IPS-15b (cell line): ENCODE results near the gene C11orf42.
"Not testable (repeated sequence)": the region's sequence is repeated elsewhere in the genome, so short reads cannot be mapped to it uniquely, and the experiment has no call there.

Experiments
- H3K27me3 ChIP-seq: one replicate; pipeline ENCODE4 v1.6.1; 2013; ENCODE audit warnings: low read length; ENCODE audit not compliant: control insufficient read depth, insufficient read depth
- H3K36me3 ChIP-seq: one replicate; pipeline ENCODE4 v1.6.1; 2013; ENCODE audit warnings: low read length; ENCODE audit not compliant: control insufficient read depth, insufficient read depth
- H3K4me1 ChIP-seq: one replicate; pipeline ENCODE4 v1.6.1; 2013; ENCODE audit warnings: mild to moderate bottlenecking, low read length; ENCODE audit not compliant: control insufficient read depth, insufficient read depth
- H3K4me3 ChIP-seq: one replicate; pipeline ENCODE4 v1.5.1; 2013; ENCODE audit warnings: low read depth, low read length
- H3K9ac ChIP-seq: one replicate; pipeline ENCODE4 v1.6.1; 2013; ENCODE audit warnings: low read depth, mild to moderate bottlenecking, low read length
- H3K9me3 ChIP-seq: one replicate; pipeline ENCODE4 v1.6.1; 2013; ENCODE audit warnings: mild to moderate bottlenecking, low read length; ENCODE audit not compliant: control insufficient read depth, insufficient read depth

C11orf42 gene

GRCh38 chr11:6241316-6241715 lies 36.0 kb downstream of the C11orf42 start:
- Histone ChIP-seq H3K4me1 (peaks cover 3% of the 10 kb centered on the region), H3K36me3 (no peaks in the 10 kb centered on the region), H3K9ac (no peak overlapping the region), H3K27me3 (peaks cover 3% of the 10 kb centered on the region), H3K4me3 (no peak overlapping the region), H3K9me3 (no peaks in the 10 kb centered on the region)

- Histone ChIP-seq H3K4me3 (no peak overlapping the region), H3K27me3 (no peaks in the 10 kb centered on the region), H3K9me3 (no peaks in the 10 kb centered on the region), H3K36me3 (no peaks in the 10 kb centered on the region), H3K9ac (no peak overlapping the region), H3K4me1 (peaks cover 3% of the 10 kb centered on the region)
Observed at GRCh38 chr11:6245536-6245935, 40.2 kb downstream of the C11orf42 start.

DNA sequence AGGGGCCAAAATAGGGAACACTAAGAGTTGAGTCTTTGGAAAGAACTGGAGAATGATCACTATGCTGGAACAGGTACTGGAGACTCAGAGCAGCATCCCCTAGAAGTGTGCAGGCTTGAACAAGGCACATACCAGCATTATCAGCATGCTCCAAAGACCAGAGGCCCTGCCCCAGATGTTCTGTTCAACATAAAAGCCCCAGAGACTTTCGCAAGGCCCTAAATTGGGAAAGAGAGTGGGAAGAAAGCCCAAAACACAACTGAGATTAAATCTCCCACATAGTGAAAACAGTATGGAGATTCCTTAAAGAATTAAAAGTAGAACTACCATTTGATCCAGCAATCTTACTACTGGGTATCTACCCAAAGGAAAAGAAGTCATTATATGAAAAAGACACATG lies 42.9 kb downstream of the C11orf42 start:
- Histone ChIP-seq H3K4me1 (peaks cover 6% of the 10 kb centered on the region), H3K9ac (no peak overlapping the region), H3K36me3 (no peaks in the 10 kb centered on the region), H3K4me3 (no peak overlapping the region), H3K9me3 (no peaks in the 10 kb centered on the region), H3K27me3 (no peaks in the 10 kb centered on the region)

GRCh38 chr11:6248897-6249296 lies 43.5 kb downstream of the C11orf42 start:
- not testable (repeated sequence) for H3K36me3 ChIP-seq, H3K27me3 ChIP-seq, H3K4me3 ChIP-seq, H3K4me1 ChIP-seq, H3K9me3 ChIP-seq, H3K9ac ChIP-seq

DNA sequence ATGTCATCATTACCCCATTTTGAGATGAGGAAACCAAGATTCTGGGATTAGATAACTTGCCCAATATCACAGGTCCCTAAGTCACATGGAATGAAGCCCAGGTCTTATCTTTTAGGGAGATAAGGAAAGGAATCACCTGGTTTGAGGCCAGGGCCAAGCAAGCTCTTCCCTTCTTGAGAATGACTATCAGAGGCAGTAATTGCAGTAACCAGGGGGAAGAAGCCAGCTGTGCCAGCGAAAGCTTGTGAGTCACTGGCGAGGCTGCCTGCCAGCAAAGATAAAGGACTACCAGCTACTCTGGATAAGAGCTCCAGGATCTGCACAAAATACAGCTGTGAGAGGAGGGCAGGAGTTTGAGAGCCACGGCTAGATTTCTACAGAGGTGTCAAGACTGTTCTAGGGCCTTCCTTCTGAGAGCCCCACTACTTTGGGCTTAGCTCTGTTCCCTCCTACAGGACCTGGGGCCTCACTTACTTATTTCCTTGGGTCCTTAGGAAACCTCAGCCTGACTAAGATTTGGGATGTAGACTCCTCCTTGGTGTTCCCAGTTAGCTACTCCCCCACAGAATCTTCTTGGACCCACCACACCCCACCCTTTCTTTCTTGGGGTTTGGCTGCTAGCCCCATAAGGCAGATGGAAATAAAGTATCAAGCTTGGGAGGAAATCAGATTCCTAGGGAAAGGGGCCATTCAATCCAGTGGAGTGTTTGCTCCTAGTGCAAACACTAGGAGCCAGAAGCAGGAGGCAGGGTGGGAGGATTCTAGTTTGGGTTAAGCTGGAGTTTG lies 44.6 kb downstream of the C11orf42 start:
- no peak overlapping the region for H3K4me3 ChIP-seq
- peaks cover 6% of the 10 kb centered on the region for H3K4me1 ChIP-seq
- no peaks in the 10 kb centered on the region for H3K9me3 ChIP-seq
- no peaks in the 10 kb centered on the region for H3K36me3 ChIP-seq
- no peak overlapping the region for H3K9ac ChIP-seq
- H3K27me3 ChIP-seq, result peaks cover 3% of the 10 kb centered on the region

DNA sequence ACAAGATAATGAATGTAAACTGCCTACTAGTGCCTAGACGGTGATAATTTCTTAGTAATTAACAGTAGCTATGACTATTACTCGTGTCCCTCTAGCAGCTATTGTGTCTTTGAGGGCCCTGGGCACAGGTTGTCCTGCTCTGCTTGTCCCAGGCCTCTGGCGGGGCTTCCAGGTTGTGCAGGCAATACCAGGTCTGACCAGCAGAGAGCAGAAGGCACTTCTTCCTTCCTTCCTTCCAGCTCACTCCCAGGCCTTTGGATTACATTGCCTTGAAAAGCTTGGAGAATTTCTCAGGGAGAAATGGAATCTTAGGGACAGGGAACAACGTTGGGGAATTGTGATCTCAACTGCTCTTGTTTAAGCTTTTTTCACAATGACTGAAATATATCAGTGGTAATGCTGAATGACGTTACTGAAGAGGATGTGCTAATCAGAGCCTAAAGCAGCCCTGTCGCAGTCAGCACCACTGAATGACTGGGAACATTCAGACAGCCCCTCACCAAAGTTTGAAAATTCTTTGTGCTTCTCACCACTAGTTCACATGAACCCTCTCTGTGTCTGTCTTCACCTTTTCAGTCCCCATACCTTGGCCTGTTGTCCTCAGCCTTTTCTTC lies 45.9 kb downstream of the C11orf42 start:
- Histone ChIP-seq H3K27me3 (peaks cover 15% of the 10 kb centered on the region), H3K36me3 (no peaks in the 10 kb centered on the region), H3K9me3 (no peaks in the 10 kb centered on the region), H3K4me3 (no peak overlapping the region), H3K4me1 (peaks cover 6% of the 10 kb centered on the region), H3K9ac (no peak overlapping the region)

- peaks cover 23% of the 10 kb centered on the region for H3K27me3 ChIP-seq
- no peak overlapping the region for H3K4me3 ChIP-seq
- no peaks in the 10 kb centered on the region for H3K36me3 ChIP-seq
- H3K9me3 ChIP-seq, result no peaks in the 10 kb centered on the region
- peaks cover 6% of the 10 kb centered on the region for H3K4me1 ChIP-seq
- H3K9ac ChIP-seq, result no peak overlapping the region
Observed at GRCh38 chr11:6251990-6252473, 46.7 kb downstream of the C11orf42 start.

GRCh38 chr11:6253197-6253596 lies 47.8 kb downstream of the C11orf42 start:
- Histone ChIP-seq H3K4me1 (peaks cover 6% of the 10 kb centered on the region), H3K4me3 (no peak overlapping the region), H3K9ac (no peak overlapping the region), H3K27me3 (peaks cover 35% of the 10 kb centered on the region), H3K9me3 (no peaks in the 10 kb centered on the region), H3K36me3 (no peaks in the 10 kb centered on the region)

GRCh38 chr11:6258141-6258540 lies 52.8 kb downstream of the C11orf42 start:
- Histone ChIP-seq H3K9ac (no peak overlapping the region), H3K36me3 (no peaks in the 10 kb centered on the region), H3K27me3 (peaks cover 71% of the 10 kb centered on the region), H3K4me1 (no peaks in the 10 kb centered on the region), H3K9me3 (no peaks in the 10 kb centered on the region), H3K4me3 (peak overlapping the region; percentile 71)

GRCh38 chr11:6258571-6259081 lies 53.3 kb downstream of the C11orf42 start:
- H3K27me3 ChIP-seq, result peaks cover 71% of the 10 kb centered on the region
- no peaks in the 10 kb centered on the region for H3K4me1 ChIP-seq

DNA sequence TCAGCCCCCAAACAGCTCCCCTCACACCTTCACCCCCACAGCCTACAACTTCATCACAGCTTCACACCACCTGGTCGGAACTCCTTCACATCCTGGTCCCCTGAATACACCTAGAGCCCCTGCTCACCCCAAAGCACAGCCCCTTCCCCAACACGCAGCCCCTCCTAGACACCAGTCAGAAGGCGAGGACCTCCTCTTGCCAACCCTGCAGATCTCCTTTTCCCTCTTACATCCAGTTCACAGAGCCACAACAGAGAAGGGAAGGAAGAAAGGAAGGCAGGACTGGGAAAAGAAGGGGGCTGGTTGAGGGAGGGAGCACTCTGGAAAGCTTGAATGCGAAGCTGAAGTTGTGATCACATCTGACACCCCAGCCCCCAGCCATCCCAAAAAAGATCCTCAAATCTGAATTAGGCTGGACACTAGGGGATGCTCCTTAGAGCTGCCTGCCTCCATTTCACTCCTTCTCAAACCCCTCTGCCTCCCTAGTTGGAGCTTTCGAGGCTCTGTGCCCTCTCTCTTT lies 54.9 kb downstream of the C11orf42 start:
- Histone ChIP-seq H3K4me1 (no peaks in the 10 kb centered on the region), H3K27me3 (peaks cover 65% of the 10 kb centered on the region), H3K4me3 (peak overlapping the region; percentile 71), H3K9me3 (no peaks in the 10 kb centered on the region), H3K36me3 (no peaks in the 10 kb centered on the region), H3K9ac (no peak overlapping the region)

More at GRCh38 chr11:6258571-6259081, 53.3 kb downstream of the C11orf42 start:
- Histone ChIP-seq H3K9me3 (no peaks in the 10 kb centered on the region), H3K9ac (no peak overlapping the region), H3K36me3 (no peaks in the 10 kb centered on the region), H3K4me3 (peak overlapping the region; percentile 71)
